ENCODE results near the gene NBPF9.
"Not testable (repeated sequence)": the region's sequence is repeated elsewhere in the genome, so short reads cannot be mapped to it uniquely, and the experiment has no call there.

NBPF9 gene

DNA sequence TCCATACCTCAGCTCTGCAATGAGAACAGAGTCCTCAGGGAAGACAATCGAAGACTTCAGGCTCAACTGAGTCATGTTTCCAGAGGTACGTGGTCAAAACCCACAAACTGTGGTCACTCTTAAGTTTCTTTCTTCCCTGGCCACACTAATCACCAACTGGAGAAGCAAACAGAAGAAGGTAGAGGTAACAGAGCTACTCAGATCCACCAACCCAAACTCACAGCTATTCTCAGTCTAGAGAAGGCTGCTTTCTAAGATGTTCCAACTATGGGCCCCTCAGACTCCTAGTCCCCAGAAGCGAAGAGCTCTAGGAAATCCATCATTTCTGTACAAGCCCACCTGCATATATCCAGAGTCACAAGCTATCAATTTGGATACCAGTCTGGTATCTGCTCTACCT, 84.8 kb downstream of the NBPF9 start:
- DNase-seq (ENCODE audit: low read depth); H3K4me3 ChIP-seq (ENCODE audit: low read length): not testable (repeated sequence)

GRCh38 chr1:149016626-149017025, 86.7 kb downstream of the NBPF9 start:
- DNase-seq (ENCODE audit: low read depth); H3K4me3 ChIP-seq (ENCODE audit: low read length): not testable (repeated sequence)

GRCh38 chr1:149015522-149015921, 87.8 kb downstream of the NBPF9 start:
- H3K4me3 ChIP-seq (ENCODE audit: low read length); DNase-seq (ENCODE audit: low read depth): not testable (repeated sequence)

- not testable (repeated sequence) for H3K4me3 ChIP-seq (ENCODE audit: low read length); DNase-seq (ENCODE audit: low read depth)
Observed at GRCh38 chr1:149013513-149013912, 89.8 kb downstream of the NBPF9 start.

GRCh38 chr1:149012599-149012998, 90.8 kb downstream of the NBPF9 start:
- H3K4me3 ChIP-seq (ENCODE audit: low read length); DNase-seq (ENCODE audit: low read depth): not testable (repeated sequence)

DNA sequence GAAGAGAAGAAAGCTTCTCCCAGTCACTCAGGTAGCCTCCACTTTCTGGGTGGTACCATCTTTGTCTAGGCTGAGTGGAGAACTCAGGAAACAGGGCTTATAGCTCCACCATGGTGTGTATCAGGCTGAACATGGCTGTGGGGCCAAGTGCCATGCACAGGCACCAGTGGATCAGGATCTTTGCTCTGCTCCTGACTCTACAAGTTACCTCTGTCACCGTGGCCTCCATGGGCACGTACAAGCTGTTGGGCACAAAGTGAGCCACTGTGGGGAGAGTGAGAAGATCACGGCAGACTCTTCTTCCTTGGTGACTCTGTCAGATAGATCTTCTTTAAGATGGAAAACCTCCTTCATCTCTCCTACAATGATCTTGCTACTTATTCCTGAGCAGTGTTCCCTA, 93.6 kb downstream of the NBPF9 start:
- not testable (repeated sequence) for DNase-seq (ENCODE audit: low read depth); H3K4me3 ChIP-seq (ENCODE audit: low read length)

GRCh38 chr1:149008769-149009168, 94.6 kb downstream of the NBPF9 start:
- DNase-seq (ENCODE audit: low read depth): not testable (repeated sequence)

DNA sequence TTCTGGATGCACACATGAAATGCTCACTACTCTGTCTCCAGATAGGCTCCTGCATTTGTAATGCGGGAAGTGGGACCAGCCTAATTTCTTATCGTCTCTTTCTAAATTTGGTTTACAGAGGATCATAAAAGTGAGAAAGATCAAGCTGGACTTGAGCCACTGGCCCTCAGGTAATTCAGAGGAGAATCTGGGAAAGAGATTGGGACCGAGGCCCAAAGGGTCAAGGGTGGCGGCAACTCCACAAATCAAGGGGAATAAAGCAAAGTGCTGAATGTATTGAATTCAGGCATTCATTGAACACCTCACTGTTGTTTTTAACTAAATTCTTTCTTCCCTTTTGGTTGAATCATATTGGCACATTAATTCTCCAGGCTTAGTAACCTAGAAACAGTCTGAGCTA, 95.0 kb downstream of the NBPF9 start:
- DNase-seq (ENCODE audit: low read depth); H3K4me3 ChIP-seq (ENCODE audit: low read length): not testable (repeated sequence)

More at GRCh38 chr1:149008769-149009168, 94.6 kb downstream of the NBPF9 start:
- not testable (repeated sequence) for H3K4me3 ChIP-seq (ENCODE audit: low read length)

Data from epithelial cell of esophagus (primary cell).